22Rv1 (cell line): ENCODE measurements around the gene DNAH9.

Experiments used
- CTCF ChIP-seq: fragments of 450-650 bp; IDR thresholded peaks from 2 replicates; pipeline ENCODE4 v1.5.1; 2017; ENCODE audit warnings: mild to moderate bottlenecking
- ZFX ChIP-seq: fragments of 450-650 bp; IDR thresholded peaks from 2 replicates; pipeline ENCODE4 v1.6.1; 2017; ENCODE audit warnings: antibody characterized with exemption, borderline replicate concordance

GRCh38 chr17:11645426-11645825 lies 47.2 kb downstream of the DNAH9 start:
- TF ChIP-seq CTCF, result no peak
- TF ChIP-seq ZFX, result no peak
